Measurements from ENCODE around the gene CDC42EP3.

- TF ChIP-seq CTCF (IDR thresholded peaks at IDR 0.05) = no peak
- TF ChIP-seq POLR2A (IDR thresholded peaks at IDR 0.05) = no peak
These were observed 5.7 kb downstream of the CDC42EP3 start for GRCh38 chr2:37665604-37666362.
